GM21723 (cell line): ENCODE measurements around the gene JMJD1C.
"Not testable (repeated sequence)": the region's sequence is repeated elsewhere in the genome, so short reads cannot be mapped to it uniquely, and the experiment has no call there.

Source experiments
- ATAC-seq: cut with Tn5 transposase; IDR thresholded peaks from one replicate; pipeline ENCODE4 v1.9.1; 2021; ENCODE audit warnings: mild to moderate bottlenecking, moderate library complexity; ENCODE audit not compliant: unreplicated experiment

JMJD1C gene, protein sequence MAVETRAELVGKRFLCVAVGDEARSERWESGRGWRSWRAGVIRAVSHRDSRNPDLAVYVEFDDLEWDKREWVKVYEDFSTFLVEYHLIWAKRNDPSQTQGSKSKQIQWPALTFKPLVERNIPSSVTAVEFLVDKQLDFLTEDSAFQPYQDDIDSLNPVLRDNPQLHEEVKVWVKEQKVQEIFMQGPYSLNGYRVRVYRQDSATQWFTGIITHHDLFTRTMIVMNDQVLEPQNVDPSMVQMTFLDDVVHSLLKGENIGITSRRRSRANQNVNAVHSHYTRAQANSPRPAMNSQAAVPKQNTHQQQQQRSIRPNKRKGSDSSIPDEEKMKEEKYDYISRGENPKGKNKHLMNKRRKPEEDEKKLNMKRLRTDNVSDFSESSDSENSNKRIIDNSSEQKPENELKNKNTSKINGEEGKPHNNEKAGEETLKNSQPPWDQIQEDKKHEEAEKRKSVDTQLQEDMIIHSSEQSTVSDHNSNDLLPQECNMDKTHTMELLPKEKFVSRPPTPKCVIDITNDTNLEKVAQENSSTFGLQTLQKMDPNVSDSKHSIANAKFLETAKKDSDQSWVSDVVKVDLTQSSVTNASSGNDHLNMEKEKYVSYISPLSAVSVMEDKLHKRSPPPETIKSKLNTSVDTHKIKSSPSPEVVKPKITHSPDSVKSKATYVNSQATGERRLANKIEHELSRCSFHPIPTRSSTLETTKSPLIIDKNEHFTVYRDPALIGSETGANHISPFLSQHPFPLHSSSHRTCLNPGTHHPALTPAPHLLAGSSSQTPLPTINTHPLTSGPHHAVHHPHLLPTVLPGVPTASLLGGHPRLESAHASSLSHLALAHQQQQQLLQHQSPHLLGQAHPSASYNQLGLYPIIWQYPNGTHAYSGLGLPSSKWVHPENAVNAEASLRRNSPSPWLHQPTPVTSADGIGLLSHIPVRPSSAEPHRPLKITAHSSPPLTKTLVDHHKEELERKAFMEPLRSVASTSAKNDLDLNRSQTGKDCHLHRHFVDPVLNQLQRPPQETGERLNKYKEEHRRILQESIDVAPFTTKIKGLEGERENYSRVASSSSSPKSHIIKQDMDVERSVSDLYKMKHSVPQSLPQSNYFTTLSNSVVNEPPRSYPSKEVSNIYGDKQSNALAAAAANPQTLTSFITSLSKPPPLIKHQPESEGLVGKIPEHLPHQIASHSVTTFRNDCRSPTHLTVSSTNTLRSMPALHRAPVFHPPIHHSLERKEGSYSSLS (N-terminal part only)

DNA sequence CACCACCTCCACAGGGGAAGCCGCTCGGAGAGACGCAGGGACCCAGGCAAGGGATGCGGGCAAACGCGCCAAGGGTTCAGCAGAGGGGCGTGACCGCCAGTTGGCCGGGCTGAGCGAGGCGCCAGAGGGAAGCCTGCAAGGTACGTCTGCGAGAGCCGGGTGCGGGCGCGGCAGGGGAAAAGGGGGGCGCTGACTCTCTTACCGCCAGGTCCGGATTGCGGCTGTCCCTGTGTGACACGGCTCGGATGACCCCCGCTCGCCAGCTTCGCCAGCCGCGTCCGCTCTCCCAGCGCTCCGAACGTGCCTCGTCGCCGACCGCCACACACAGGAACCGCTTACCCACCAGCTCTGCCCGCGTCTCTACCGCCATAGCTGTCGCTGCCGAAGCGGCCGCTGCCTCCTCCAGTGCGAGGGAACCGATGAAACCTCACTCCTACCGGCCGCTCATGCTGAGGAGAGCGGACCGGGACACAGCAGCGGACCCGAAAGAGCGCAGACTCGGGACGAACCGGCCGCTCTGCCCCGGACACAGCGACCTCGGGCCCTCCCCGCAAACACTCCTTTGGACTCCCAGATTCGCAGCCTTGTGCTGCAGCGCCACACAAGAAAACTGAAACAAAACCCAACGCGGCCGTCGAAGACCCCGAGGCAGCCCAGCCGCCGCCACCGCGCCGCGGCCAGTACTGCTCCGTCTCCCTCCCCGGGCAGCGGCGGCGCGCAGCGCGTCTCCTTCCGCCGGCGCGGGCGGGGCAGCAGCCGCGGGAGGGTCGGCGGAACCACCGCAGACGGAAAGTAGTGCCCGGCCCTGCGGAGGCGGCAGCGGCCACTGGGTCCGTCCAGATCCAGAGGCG lies at the start of gene JMJD1C:
Gene JMJD1C (minus strand): TSS at position 685 of the 851 bp plus-strand sequence. CDS start 315 bp downstream, at position 370.
- peak; percentile 75 for ATAC-seq

- no peak for ATAC-seq
These were observed 49.4 kb upstream of the JMJD1C start for GRCh38 chr10:63515002-63515763.

GRCh38 chr10:63506554-63506953 lies 40.8 kb upstream of the JMJD1C start:
- ATAC-seq: no peak

- ATAC-seq: no peak
These were observed 39.8 kb upstream of the JMJD1C start for GRCh38 chr10:63505562-63505961.

GRCh38 chr10:63504145-63504881 lies 38.5 kb upstream of the JMJD1C start:
- ATAC-seq: no peak

- no peak for ATAC-seq
These were observed 37.6 kb upstream of the JMJD1C start for GRCh38 chr10:63503395-63503794.

DNA sequence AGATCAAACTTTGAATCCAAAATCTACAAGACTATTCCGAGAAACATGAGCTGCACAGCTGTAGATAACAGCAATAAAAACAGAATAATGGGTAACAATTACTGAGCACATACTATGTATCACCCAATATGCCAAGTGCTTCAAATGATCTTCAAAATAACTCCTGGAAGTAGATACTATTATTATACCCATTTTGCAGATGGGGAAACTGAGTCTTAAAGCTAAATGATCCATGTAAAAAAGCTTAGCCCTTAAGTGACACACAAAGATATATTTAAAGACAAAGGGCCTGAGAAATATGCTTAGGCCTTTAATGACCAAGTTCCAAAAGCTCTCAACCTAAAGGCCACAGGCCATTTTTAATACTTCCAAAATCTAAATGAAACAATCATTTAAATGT lies 37.1 kb upstream of the JMJD1C start:
- ATAC-seq: no peak

- ATAC-seq: no peak
These were observed 36.2 kb upstream of the JMJD1C start for GRCh38 chr10:63501954-63502353.

DNA sequence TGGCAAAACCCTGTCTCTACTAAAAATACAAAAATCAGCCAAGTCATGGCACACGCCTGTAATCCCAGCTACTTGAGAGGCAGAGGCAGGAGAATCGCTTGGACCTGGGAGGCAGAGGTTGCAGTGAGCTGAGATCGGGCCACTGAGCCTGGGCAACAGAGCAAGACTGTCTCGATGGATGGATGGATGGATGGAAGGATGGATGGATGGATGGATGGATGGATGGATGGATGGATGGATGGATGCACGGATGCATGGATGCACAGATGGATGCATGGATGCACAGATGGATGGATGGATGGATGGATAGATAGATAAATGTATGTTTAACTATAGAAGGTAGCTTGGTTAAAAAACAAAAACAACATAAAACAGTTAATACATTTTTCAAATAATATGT lies 34.8 kb upstream of the JMJD1C start:
- not testable (repeated sequence) for ATAC-seq

DNA sequence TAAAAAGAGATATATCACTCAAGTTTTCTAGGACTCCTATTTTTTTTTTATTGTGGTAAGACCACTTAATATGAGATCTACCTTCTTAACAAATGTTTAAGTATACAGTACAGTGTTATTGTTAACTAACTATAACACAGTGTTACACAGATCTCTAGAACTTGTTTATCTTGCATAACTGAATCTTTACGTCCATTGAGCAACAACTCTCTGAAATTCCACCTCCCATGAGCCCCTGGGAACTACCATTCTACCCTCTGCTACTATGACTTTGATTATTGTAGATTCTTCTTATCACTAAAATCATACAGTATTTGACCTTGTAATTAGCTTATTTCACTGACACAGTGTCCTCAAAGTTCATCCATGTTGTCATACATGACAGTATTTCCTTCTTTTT lies 32.9 kb upstream of the JMJD1C start:
- no peak for ATAC-seq

DNA sequence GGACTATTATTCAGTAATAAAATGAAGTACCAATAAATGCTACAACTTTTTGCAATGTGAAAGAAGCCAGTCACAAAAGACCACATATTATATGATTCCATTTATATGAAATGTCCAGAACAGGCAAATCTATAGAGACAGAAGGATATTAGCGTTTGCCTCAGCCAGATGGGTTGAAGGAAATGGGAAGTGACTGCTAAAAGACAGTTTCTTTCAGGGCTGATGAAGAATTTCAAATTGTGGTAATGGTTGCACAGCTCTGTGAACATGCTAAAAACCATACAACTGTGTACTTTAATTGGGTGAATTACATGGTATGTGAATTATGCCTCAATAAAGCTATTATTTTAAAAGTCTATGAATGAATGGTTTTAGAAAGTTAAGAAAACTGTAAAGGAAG lies 31.5 kb upstream of the JMJD1C start:
- ATAC-seq: no peak

DNA sequence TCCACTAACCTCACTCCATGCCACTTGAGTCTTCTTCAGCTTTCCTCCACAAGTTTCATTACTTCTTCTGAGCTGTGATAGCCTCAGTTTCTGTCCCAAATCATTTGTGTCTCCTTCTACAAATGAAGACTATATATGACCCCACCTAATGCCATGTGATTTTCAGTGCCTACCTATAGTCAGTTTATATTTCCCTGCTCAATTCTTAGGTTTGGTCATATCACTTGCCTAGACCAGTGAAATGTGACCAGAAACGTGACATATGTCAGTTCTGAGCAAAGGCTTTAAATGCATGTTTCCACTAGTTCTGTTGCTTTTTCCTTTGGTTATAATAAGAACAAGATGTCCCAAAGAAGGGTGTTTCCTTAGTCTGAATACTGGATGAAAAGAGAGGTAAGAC lies 30.8 kb upstream of the JMJD1C start:
- ATAC-seq: no peak

DNA sequence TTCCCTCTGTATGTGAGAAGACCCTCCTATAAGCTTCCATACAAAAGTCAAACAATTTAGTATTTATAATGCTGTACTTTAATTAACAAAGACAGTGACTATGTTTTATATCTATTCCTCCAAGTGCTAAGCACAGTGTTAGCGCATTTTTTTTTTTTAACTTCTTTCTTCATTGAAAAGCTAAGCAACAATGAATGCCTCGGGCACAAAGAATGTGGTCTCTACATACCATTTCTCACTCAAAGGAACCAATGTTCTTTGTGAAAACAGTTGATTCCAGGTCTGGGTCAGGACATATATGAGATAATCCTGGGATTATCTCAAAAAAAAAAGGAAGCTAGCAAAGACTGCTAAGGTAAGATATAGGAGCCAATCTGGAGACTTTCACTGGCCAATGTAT lies 29.2 kb upstream of the JMJD1C start:
- ATAC-seq: no peak

DNA sequence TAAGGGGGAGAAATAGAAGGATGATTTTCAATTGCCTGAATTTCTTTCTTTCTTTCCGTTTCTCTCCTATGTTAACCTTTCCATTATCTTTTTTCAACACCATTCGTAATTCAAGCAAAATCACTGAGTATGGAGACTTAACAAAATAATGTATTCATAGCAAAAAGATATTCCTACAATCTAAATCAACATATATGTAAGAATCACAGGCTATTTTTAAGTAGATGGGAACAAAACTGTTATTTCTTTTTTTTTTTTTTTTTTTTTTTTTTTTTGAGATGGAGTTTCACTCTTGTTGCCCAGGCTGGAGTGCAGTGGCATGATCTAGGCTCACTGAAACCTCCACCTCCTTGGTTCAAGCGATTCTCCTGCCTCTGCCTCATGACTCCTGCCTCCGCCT lies 27.2 kb upstream of the JMJD1C start:
- no peak for ATAC-seq

DNA sequence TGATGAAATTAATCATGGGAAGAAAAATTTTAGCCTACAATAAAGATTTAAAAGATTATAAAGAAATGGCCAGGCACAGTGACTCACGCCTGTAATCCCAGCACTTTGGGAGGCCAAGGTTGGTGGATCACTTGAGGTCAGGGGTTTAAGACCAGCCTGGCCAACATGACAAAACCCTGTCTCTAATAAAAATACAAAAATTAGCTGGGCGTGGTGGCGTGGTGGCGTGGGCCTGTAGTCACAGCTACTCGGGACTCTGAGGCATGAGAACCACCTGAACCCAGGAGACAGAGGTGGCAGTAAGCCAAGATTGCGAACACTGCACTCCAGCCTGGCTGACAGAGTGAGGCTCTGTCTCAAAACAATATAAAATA lies 26.5 kb upstream of the JMJD1C start:
- not testable (repeated sequence) for ATAC-seq

DNA sequence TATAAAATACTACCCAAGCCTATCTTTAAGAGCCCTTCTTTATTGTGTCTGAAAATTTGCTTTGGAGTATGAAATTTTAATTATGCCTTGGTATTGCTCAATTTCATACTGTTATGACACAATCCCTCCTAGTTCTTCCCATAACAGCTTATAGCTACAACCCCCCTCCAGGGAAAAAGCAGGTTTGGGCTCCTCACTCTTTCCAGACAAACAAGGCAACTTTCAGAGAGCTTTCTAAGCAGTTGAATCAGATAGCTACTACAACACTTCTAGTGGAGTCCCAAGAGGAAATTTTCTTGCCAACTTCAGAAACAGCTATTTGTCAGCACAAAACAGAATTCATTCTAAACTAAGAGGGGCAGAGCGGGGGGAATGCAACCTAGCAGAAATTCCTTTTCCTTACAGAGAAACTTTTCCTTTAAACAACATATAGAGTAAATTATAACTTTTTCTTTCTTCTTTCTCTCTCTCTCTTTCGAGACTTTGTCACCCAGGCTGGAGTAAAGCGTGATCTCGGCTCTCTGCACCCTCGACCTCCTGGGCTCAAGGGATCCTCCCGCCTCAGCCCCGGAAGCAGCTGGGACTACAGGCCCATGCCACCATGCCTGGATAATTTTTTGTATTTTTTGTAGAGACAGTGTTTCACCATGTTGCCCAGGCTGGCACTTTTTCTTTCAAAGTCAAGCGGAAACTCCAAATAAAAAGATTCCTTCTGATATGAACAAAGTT lies 26.0 kb upstream of the JMJD1C start:
- ATAC-seq: no peak

- ATAC-seq: no peak
These were observed 24.1 kb upstream of the JMJD1C start for GRCh38 chr10:63489838-63490237.

GRCh38 chr10:63487990-63488389 lies 22.2 kb upstream of the JMJD1C start:
- no peak for ATAC-seq
